ENCODE measurements around the gene ENPP3.

DNA sequence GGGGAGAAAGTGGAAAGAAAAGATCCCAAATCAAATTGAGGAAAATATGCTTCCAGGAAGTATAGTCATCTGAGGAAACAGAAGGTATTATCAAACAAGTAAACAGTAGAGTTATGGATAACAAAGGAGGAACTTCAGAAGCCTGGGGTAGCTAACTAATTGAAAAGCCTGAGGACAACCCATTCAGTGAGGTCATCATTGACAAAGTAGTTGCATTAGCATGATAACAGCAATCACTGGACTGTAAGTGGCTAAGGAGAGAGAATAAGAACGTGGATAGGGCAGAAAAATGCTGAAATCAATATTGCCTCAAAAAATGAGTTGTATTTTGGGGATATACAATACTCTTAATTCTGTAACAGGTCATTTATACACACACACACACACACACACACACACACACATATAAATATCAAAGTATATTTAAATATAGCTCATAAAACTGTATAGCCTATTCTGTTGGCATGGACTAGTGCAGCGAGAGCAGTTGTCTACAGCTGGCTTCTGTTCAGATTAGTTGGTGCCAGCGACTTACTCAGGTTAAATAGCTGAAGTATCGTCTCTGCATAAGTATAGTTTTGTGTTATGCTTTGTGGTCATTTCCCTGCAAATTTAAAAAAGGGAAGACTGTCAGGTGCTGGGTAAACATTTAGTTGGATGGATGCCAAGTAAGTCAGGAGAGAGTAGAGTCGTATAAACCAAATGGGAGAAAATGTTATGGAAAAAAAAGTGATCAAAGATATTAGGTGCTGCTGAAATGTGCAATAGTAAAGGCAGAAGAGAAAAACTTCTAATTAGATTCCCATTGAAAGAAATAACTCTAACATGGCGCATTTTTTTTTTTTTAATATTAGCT lies 107.6 kb downstream of the ENPP3 start:
- TF ChIP-seq POLR2AphosphoS5 (IDR thresholded peaks at IDR 0.05; ENCODE audit: low read depth, low read length): no peak
- TF ChIP-seq FOXP2 (optimal IDR thresholded peaks at IDR 0.05; ENCODE audit: borderline replicate concordance, extremely low read depth, extremely low read length, insufficient read depth): no peak
- TF ChIP-seq TAF1 (IDR thresholded peaks at IDR 0.05; ENCODE audit: borderline replicate concordance, insufficient read depth, low read length): no peak
